ENCODE data around the gene DNAAF9. TPM values are rescaled to one million over a fixed set of nuclear protein-coding genes. Genes with fewer than 3 reads are reported as not detected.

Gene DNAAF9
- total RNA-seq (2014; rRNA removed): 2.3 and 2.5 TPM in 2 replicates
- percentile 72 among the genes with signal in this experiment for Bru-seq, nascent RNA
- percentile 62 among the genes with signal in this experiment for BruChase-seq, experiment 1, labeled RNA remaining after a 6-hour chase
- BruChase-seq, experiment 2, labeled RNA remaining after a 2-hour chase: percentile 70 among the genes with signal in this experiment
- long read RNA-seq, full-length matches to known transcripts: 3 of 19 reads
- long read RNA-seq, partial matches to known transcripts: 8 of 19 reads
- long read RNA-seq, other reads (novel, unspliced or antisense): 8 of 19 reads

GRCh38 chr20:3407040-3407770, at the start of gene DNAAF9:
Gene DNAAF9 (minus strand): TSS chr20:3407669. CDS start chr20:3407557, 112 bp downstream.
- peaks cover 26% of the 10 kb centered on the region for H3K79me2 ChIP-seq (ENCODE audit: low read length)
- no TSS peak for BruUV-seq (replicated peaks)

GRCh38 chr20:3456648-3457047, 49.2 kb upstream of the DNAAF9 start:
- TF ChIP-seq EZH2phosphoT487 (IDR thresholded peaks at IDR 0.05; ENCODE audit: borderline replicate concordance, low read length) (no peak), CTCF (conservative IDR thresholded peaks at IDR 0.05; ENCODE audit: low read depth, low read length) (no peak), EZH2 (IDR thresholded peaks at IDR 0.05; ENCODE audit: low read length, unreplicated experiment) (no peak)
- DNase-seq (no peak), ATAC-seq (no peak)
- no peak overlapping the region for H3K4me2 ChIP-seq (ENCODE audit: low read length)
- peaks cover 12% of the 10 kb centered on the region; the same call in 1 of the 2 replicates for H3K27me3 ChIP-seq (ENCODE audit: low read length)
- no peak overlapping the region for H2AFZ ChIP-seq (ENCODE audit: low read length)
- intact Hi-C loops (cut with micrococcal nuclease): no loop called here
- CTCF ChIA-PET: no interaction called here
- H3K79me2 ChIP-seq (ENCODE audit: low read length): no peaks in the 10 kb centered on the region
- H3K36me3 ChIP-seq (ENCODE audit: low read depth, low read length): no peaks in the 10 kb centered on the region
- no peaks in the 10 kb centered on the region for H4K20me1 ChIP-seq (ENCODE audit: low read length)
- no peaks in the 10 kb centered on the region for H3K9me2 ChIP-seq (replicated peaks; ENCODE audit: low read length)
- no peak overlapping the region for H3K9ac ChIP-seq (ENCODE audit: low read length)
- no TSS peak for BruUV-seq (replicated peaks)
- H3K9me3 ChIP-seq (ENCODE audit: low read length): no peaks in the 10 kb centered on the region
- POLR2A ChIA-PET (ENCODE audit: unreplicated experiment): interaction anchor here (0.5 kb wide), 1 partner anchor 48 kb away, joined by 3 read pairs; no protein-coding TSS in a partner anchor
- H3K27ac ChIP-seq (ENCODE audit: low read length): no peak overlapping the region
- H3K4me1 ChIP-seq (ENCODE audit: insufficient read depth, low read length): no peaks in the 10 kb centered on the region
- no peak overlapping the region for H3K4me3 ChIP-seq (ENCODE audit: low read length)
- H3F3A ChIP-seq (ENCODE audit: low read length, unreplicated experiment): no peaks in the 10 kb centered on the region

More at GRCh38 chr20:3407040-3407770, at the start of gene DNAAF9:
- POLR2A ChIA-PET (ENCODE audit: unreplicated experiment): no interaction called here
- Histone ChIP-seq H3K36me3 (ENCODE audit: low read depth, low read length) (no peaks in the 10 kb centered on the region), H3K27me3 (ENCODE audit: low read length) (no peaks in the 10 kb centered on the region), H3K27ac (ENCODE audit: low read length) (no peak within 1 kb of the TSS), H3K9me2 (replicated peaks; ENCODE audit: low read length) (no peaks in the 10 kb centered on the region), H3K4me1 (ENCODE audit: insufficient read depth, low read length) (0 out of 2 replicates have a peak, but pooled peaks cover 17% of the 10 kb centered on the region), H2AFZ (ENCODE audit: low read length) (peak within 1 kb of the TSS; percentile 100), H3F3A (ENCODE audit: low read length, unreplicated experiment) (no peaks in the 10 kb centered on the region), H3K9me3 (ENCODE audit: low read length) (no peaks in the 10 kb centered on the region), H3K4me3 (ENCODE audit: low read length) (peak within 1 kb of the TSS; percentile 73), H3K4me2 (ENCODE audit: low read length) (peak within 1 kb of the TSS; percentile 98), H4K20me1 (ENCODE audit: low read length) (no peaks in the 10 kb centered on the region; the same call in 1 of the 2 replicates), H3K9ac (ENCODE audit: low read length) (peak within 1 kb of the TSS; percentile 73)
- CTCF ChIA-PET: interaction anchor here (0.6 kb wide), 1 partner anchor 209 kb away, joined by 4 read pairs; no protein-coding TSS in a partner anchor
- intact Hi-C loops (cut with micrococcal nuclease): loop anchor here (5.0 kb wide), 1 partner anchor 65 kb away; the partner anchor contains the start of gene ATRN
- DNase-seq (peak; percentile 38), ATAC-seq (peak; percentile 49)
- no peak for TF ChIP-seq EZH2phosphoT487 (IDR thresholded peaks at IDR 0.05; ENCODE audit: borderline replicate concordance, low read length)
- TF ChIP-seq CTCF (conservative IDR thresholded peaks at IDR 0.05; ENCODE audit: low read depth, low read length): peak; percentile 39; the same call in 1 of the 2 replicates
- TF ChIP-seq EZH2 (IDR thresholded peaks at IDR 0.05; ENCODE audit: low read length, unreplicated experiment): no peak

All from PC-3 (cell line).